ENCODE results near the gene POU2AF3. TPM values are rescaled to one million over a fixed set of nuclear protein-coding genes. Genes with fewer than 3 reads are reported as not detected.

POU2AF3 gene
- total RNA-seq, 2 experiments from 2014 or later: not detected

DNA sequence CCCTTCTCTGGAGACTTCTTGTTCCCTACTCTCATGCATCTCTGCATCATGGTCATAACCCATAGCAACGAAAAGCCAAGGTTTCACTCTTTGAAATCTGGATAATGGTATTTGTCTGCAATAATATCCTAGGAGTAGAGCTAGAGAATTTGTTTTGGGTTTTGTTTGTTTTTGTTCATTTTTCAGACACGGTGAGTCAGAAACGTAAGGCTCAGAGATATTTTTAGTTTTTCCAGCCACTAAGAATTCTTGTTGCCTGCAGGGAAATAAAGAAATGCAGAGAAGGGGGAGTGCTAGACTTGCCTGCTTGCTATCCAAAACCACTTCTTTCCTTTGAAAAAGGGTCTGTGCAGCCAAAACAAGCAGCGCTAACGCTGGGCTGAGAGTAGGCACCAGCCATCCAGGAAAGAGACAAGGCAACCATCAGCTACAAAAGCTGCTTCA is 26.0 kb downstream of the POU2AF3 start:
- H3K27ac Mint-ChIP-seq: no peak overlapping the region
- no peaks in the 10 kb centered on the region for H3K4me1 Mint-ChIP-seq
- no peaks in the 10 kb centered on the region for H3K9me3 Mint-ChIP-seq
- peaks cover 7% of the 10 kb centered on the region for H3K27me3 Mint-ChIP-seq
- no peaks in the 10 kb centered on the region for H3K36me3 Mint-ChIP-seq (ENCODE audit: low read depth)
- ChIA-PET CTCF (interaction anchor here (1.0 to 1.4 kb wide), 2 partner anchors 90 to 121 kb away, joined by 3 read pairs; no protein-coding TSS in a partner anchor), POLR2A (no interaction called here)
- no peak for DNase-seq
- no peak overlapping the region for H3K4me3 Mint-ChIP-seq

DNA sequence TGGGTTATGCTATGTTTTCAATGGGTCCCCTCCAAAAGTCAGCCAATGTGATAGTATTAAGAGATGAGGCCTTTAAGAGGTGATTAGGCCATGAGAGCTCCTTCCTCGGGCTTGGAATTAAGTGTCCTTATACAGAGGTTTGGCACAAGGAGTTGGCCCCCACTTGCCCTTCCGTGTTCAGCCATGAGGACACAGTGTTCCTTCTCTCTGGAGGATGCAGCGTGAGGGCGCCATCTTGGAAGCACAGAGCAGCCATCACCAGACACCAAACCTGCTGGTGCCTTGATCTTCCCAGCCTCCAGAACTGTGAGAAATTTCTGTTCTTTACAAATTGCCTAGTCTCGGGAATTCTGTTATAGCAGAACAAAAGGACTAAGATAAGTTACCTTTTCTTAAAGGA is 26.9 kb downstream of the POU2AF3 start:
- POLR2A ChIA-PET: no interaction called here
- Mint-ChIP-seq H3K4me3 (no peak overlapping the region), H3K9me3 (no peaks in the 10 kb centered on the region), H3K36me3 (ENCODE audit: low read depth) (no peaks in the 10 kb centered on the region), H3K27ac (no peak overlapping the region), H3K4me1 (no peaks in the 10 kb centered on the region), H3K27me3 (peaks cover 7% of the 10 kb centered on the region)
- no peak for DNase-seq
- CTCF ChIA-PET: interaction anchor here (1.4 kb wide), 1 partner anchor 120 kb away, joined by 3 read pairs; no protein-coding TSS in a partner anchor

DNA sequence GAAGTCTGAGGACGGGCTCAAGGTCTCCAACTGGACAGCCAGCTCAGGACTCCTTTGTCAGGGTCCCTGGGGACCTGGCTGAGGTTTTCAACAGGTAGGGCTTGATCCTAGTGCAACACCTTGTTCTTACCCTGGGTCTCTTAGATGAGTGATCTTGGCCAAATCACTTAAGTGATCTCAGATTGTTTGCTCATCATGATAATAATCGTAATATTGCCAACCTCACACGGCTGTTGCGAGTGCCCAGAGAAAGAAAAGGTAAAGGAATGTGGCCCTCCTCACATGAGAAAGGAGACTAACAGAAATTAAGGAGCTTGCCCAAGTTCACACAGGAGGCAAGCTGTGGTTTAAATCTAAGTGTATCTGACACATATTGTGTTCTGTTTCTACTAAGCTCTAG is 28.5 kb downstream of the POU2AF3 start:
- no peak overlapping the region for H3K27ac Mint-ChIP-seq
- H3K4me1 Mint-ChIP-seq: no peaks in the 10 kb centered on the region
- peaks cover 2% of the 10 kb centered on the region for H3K27me3 Mint-ChIP-seq
- no peak overlapping the region for H3K4me3 Mint-ChIP-seq
- no peak for DNase-seq
- POLR2A ChIA-PET: no interaction called here
- CTCF ChIA-PET: interaction anchor here (1.3 to 1.8 kb wide), 2 partner anchors 8 to 10 kb away, joined by 3 to 7 read pairs; no protein-coding TSS in a partner anchor
- no peaks in the 10 kb centered on the region for H3K36me3 Mint-ChIP-seq (ENCODE audit: low read depth)
- no peaks in the 10 kb centered on the region for H3K9me3 Mint-ChIP-seq

DNA sequence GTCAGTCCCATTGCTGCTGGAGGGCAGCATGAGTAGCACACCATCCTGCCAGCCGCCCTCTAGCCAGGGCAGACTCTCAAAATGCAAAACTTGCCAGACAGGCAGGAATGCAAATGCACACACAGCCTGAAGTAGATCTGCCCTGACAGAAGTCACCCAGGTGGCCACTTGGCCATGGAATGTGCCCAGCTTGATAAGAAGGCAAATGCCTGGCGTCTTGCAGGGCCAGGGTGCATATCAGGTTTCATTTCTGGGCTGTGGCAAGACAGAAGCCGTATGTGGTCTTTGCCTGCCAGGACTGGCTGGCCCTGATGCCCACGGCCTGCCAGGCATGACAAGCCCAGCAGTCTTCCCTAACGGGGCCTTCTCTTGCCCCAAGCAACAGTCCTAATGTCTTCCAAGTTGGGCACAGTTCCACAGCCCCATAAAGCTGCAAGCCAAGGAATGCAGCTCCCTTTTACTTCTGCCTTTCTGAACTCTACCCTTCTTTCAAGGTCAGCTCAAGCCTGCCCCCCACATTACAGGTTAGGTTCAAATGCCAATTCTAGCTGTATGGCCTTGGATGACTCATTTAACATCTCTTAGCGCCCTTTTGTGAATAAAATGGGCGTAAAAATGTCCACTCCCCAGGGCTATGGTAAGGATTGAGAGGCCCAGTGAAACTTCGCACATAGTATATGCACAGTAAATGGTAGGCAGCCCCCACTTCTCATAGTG is 29.7 kb downstream of the POU2AF3 start:
- CTCF ChIA-PET: interaction anchor here (0.8 to 1.8 kb wide), 2 partner anchors 9 to 95 kb away, joined by 3 to 7 read pairs; no protein-coding TSS in a partner anchor
- POLR2A ChIA-PET: no interaction called here
- Mint-ChIP-seq H3K4me3 (no peak overlapping the region), H3K27ac (no peak overlapping the region), H3K4me1 (no peaks in the 10 kb centered on the region), H3K36me3 (ENCODE audit: low read depth) (no peaks in the 10 kb centered on the region), H3K27me3 (no peaks in the 10 kb centered on the region), H3K9me3 (no peaks in the 10 kb centered on the region)
- no peak for DNase-seq

DNA sequence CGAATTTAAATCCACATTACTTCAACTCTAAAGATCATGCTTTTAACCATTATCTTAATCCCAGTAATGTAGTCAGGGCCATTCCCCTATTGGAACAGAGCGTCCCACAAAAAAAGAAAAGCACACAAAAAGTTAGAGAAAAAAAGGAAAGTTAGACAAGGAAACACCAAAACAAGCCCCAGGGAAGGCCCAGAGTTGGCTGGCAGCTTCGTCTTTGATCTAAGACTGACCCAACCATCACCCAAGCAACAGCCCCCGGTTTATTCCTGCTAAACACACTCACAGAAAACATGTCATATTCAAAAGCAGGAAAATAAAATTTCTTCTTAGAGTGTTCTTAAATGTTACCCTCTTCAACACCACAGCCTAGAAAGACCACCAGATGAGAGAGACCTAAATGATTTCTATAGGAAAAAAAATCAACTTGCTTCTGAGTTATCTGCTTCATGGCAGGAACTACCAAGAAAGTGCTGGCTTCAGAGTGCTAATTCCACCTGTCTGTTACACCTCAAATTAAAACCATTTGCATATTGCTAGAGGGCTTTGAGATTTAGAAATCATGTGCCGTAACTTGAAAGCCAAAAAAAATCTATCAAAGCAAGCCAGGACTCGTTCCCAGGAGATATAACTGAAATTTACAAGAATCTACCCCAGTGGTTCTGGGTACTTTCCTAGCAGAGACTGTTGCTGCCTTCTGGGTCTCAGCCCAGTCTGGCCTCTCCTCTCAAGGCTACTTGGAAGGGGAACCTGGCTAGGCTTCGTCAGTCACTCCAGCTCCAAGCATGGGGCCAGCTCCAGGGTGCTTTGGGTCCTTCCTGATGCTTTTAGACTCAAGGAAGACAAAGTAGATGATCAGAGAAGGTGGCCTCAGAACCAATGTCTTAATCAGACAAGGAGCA is 31.2 kb downstream of the POU2AF3 start:
- H3K27ac Mint-ChIP-seq: no peak overlapping the region
- no peaks in the 10 kb centered on the region for H3K36me3 Mint-ChIP-seq (ENCODE audit: low read depth)
- DNase-seq: no peak
- no peaks in the 10 kb centered on the region for H3K9me3 Mint-ChIP-seq
- no peaks in the 10 kb centered on the region for H3K4me1 Mint-ChIP-seq
- ChIA-PET POLR2A (no interaction called here), CTCF (no interaction called here)
- H3K27me3 Mint-ChIP-seq: no peaks in the 10 kb centered on the region
- no peak overlapping the region for H3K4me3 Mint-ChIP-seq

DNA sequence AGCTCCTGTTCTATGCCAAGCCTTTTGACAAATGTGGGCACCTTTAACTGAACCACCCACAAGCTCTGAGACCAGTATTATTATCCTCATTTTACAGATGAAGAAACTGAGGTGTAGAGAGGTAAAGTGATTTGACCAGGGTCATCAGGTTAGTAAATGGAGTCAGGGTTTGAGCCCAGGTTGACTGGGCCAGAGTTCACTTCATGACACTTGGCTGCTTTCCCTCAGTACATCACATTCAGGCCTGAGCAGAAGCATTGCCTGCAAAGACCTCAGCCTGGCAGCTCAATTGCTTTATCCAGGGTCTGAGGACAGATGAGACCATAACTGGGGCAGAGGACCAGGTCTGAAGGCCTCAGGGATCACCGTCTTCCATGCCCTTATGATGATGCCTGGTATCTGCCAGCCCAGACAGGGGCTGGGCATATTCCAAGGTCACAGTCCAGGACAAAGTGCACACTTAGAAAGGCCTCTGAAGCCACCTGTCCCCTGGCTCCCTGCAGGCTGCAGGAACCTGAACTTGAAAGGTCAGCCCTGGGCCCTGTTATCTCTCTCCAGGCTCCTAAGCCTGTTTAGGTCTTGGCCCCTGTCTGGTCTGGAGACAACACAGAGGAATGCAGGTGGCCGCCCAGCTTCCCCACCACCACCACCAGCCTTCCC is 32.0 kb downstream of the POU2AF3 start:
- Mint-ChIP-seq H3K4me1 (no peaks in the 10 kb centered on the region), H3K27me3 (no peaks in the 10 kb centered on the region), H3K36me3 (ENCODE audit: low read depth) (no peaks in the 10 kb centered on the region), H3K27ac (no peak overlapping the region), H3K4me3 (no peak overlapping the region), H3K9me3 (no peaks in the 10 kb centered on the region)
- CTCF ChIA-PET: no interaction called here
- DNase-seq: no peak
- POLR2A ChIA-PET: no interaction called here

DNA sequence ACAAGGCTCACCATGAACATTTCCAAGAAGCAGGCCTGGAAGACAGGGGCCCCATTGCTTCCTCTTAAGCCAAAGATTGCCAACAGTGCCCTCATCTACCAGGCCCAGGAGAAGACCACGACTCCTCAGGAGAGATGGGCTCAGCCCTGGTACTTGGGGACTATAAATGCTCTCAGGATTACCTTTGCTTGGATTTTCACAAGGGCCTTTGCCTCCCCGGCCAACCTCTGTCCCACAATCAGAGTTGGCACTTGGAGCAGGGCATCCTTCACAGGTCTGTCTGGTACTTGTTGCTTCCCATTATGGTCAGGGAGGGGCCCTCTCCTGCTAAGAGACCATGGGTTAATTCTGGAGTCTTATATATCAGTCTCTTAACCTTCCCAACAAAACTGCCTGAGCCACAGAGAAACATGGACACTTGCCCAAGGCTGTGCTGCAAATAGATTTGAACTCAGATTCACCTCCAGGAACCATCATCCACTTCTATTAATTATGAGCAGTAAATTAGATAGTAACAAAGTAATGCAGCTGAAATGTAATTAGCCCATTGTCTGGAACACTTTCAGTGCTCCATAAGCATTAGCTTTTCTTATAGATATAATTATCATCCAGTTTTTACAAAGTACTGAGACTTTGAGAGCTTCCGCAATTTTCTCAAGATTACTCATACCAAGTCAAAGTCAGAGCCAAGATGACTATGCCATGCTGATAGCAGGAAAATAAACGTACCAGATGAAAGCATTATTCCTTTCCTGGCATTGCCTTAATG is 33.5 kb downstream of the POU2AF3 start:
- no peaks in the 10 kb centered on the region for H3K9me3 Mint-ChIP-seq
- POLR2A ChIA-PET: no interaction called here
- DNase-seq: no peak
- CTCF ChIA-PET: no interaction called here
- no peaks in the 10 kb centered on the region for H3K4me1 Mint-ChIP-seq
- no peak overlapping the region for H3K4me3 Mint-ChIP-seq
- H3K27me3 Mint-ChIP-seq: no peaks in the 10 kb centered on the region
- H3K36me3 Mint-ChIP-seq (ENCODE audit: low read depth): no peaks in the 10 kb centered on the region
- no peak overlapping the region for H3K27ac Mint-ChIP-seq

DNA sequence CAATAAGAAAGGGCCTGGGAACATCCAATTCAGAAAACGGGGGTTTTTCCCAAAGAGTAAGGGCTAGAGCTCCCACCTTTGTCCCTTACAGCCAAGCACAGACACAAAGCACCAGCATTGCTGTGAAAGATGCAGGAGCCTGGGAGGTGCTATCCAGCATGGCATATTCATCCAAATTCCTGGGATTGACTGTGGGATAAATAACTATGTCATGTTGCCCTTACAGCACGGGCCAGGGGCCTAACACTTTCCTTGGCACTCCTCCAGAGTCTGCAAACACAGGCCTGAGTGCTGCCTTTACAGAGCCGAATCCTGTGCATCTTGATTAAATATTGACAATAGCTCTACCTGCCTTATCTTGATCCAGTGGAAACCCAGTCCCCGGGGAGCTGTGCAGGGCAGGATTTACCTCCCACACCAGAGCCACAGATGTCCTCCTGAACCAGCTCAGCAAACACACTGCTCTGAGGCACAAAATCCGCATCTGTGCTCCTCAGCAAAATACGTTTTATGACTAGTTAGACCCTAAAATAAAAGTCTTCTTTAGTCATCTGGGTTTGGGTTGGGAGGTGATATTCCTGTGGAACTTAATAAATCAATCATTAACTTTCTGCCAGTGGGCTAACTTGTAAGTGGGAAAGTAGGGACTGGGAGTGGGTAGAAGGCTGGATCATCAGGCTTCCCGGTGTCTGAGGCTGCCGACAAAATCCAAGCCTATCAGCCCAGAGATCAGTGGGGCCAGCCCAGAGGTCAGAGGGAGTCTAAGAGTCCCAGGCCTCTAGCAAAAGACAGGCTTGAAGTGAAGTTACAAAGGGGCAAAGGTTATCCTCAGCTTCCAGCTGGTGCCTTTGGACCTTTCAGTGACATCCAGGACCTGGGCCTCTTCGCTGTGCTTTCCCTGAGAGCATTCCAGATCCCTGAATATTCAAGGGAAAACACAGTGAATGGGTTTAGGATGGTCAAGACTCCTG is 36.5 kb downstream of the POU2AF3 start:
- Mint-ChIP-seq H3K4me3 (no peak overlapping the region), H3K36me3 (ENCODE audit: low read depth) (no peaks in the 10 kb centered on the region), H3K4me1 (no peaks in the 10 kb centered on the region), H3K9me3 (peaks cover 4% of the 10 kb centered on the region), H3K27me3 (no peaks in the 10 kb centered on the region), H3K27ac (no peak overlapping the region)
- CTCF ChIA-PET: no interaction called here
- POLR2A ChIA-PET: no interaction called here
- DNase-seq: no peak

DNA sequence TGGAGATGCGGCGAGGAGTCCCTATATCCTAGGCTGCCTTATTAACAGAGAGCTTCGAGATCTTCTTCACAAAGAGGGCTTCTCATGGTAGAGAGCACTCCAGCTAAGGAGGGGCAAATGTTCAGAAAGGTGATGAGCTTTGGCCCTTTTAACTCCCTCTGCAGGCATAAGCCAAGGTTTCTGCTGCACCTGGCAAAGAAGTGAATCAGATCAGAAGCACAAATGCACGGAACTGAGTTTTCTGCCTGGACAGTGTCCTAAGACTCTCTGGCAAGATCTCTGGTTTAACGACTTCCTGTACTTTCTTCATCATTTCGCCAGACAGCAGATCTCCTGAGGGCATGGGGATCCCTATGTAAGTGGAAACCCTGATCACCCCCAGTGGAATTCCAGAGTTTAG is 37.2 kb downstream of the POU2AF3 start:
- POLR2A ChIA-PET: no interaction called here
- no peaks in the 10 kb centered on the region for H3K36me3 Mint-ChIP-seq (ENCODE audit: low read depth)

DNA sequence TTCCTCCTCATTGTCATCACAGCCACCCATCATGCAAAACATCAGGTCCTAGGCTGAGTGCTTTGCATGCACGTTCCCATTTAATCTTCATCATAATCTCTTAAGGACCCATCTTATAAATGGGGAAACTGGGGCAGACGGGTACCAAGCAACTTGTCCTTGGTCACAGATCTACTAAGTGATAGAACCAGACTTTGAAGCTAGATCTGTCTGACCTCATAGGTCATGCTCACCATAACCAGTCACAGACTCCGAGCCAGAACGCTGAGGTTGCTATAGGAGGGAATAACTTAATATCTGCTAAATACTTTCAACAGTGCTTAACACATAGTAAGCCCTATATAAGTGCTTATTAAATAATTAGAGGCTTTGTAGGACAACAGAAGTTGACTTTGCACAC is 37.7 kb downstream of the POU2AF3 start:
- no peaks in the 10 kb centered on the region for H3K36me3 Mint-ChIP-seq (ENCODE audit: low read depth)
- peaks cover 8% of the 10 kb centered on the region for H3K9me3 Mint-ChIP-seq
- no peak overlapping the region for H3K27ac Mint-ChIP-seq
- POLR2A ChIA-PET: no interaction called here
- H3K27me3 Mint-ChIP-seq: peaks cover 2% of the 10 kb centered on the region
- no peaks in the 10 kb centered on the region for H3K4me1 Mint-ChIP-seq
- CTCF ChIA-PET: interaction anchor here (2.5 kb wide), 1 partner anchor 9 kb away, joined by 7 read pairs; no protein-coding TSS in a partner anchor
- no peak for DNase-seq
- no peak overlapping the region for H3K4me3 Mint-ChIP-seq

More for the DNA sequence above, 37.2 kb downstream of the POU2AF3 start:
- no peak for DNase-seq
- CTCF ChIA-PET: no interaction called here
- no peak overlapping the region for H3K4me3 Mint-ChIP-seq
- H3K9me3 Mint-ChIP-seq: peaks cover 8% of the 10 kb centered on the region
- no peak overlapping the region for H3K27ac Mint-ChIP-seq
- H3K27me3 Mint-ChIP-seq: peaks cover 2% of the 10 kb centered on the region
- no peaks in the 10 kb centered on the region for H3K4me1 Mint-ChIP-seq

DNA sequence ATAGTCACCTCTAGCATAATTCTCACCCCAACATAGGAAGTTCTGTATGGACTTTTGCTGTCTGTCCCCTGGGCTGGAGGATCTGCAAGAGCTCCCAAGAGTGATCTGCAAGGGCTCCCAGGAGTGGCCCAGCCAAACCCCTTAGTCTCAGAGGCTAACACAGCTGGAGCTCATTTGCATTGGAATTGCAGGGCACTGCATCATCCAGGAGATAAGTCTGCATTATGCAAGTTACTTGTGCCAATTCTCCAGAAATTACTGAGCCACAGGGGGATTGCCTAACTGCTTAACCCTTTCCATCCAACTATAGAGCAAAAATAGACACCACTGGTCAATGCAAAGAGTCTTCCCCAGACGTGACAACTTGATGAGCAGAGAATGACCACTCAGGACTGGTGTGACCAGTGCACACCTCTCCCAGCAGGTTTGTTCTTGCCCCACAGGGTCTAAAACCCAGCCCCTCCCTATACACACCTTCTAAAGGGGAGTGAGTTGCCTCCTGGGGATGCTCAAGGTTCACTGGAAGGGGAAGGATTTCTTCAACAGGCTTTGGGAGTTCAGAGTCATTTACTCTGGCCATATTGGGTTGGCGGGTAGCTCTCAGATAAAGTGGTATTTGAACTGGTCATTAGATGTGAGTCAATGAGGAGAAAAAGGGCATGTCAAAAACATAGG is 38.4 kb downstream of the POU2AF3 start:
- H3K4me3 Mint-ChIP-seq: no peak overlapping the region
- CTCF ChIA-PET: interaction anchor here (2.5 kb wide), 1 partner anchor 10 kb away, joined by 7 read pairs; no protein-coding TSS in a partner anchor
- H3K36me3 Mint-ChIP-seq (ENCODE audit: low read depth): no peaks in the 10 kb centered on the region
- H3K27me3 Mint-ChIP-seq: peaks cover 2% of the 10 kb centered on the region
- no peaks in the 10 kb centered on the region for H3K4me1 Mint-ChIP-seq
- POLR2A ChIA-PET: no interaction called here
- H3K27ac Mint-ChIP-seq: no peak overlapping the region
- H3K9me3 Mint-ChIP-seq: peaks cover 8% of the 10 kb centered on the region
- DNase-seq: no peak
